Measurements from ENCODE around the gene ST3GAL5.

Gene ST3GAL5

GRCh38 chr2:85791704-85792565, 96.9 kb downstream of the ST3GAL5 start:
- no peak overlapping the region for H3K9ac ChIP-seq (ENCODE audit: low read length)
- no peaks in the 10 kb centered on the region for H3K36me3 ChIP-seq (ENCODE audit: control insufficient read depth, insufficient read depth, low read length)
- H3K27me3 ChIP-seq (ENCODE audit: control insufficient read depth, insufficient read depth, low read length): no peaks in the 10 kb centered on the region
- H3K4me1 ChIP-seq (ENCODE audit: control insufficient read depth, insufficient read depth, low read length): peaks cover 16% of the 10 kb centered on the region
- no peaks in the 10 kb centered on the region for H3K9me3 ChIP-seq (ENCODE audit: control insufficient read depth, low read length)
- H3K4me3 ChIP-seq (ENCODE audit: low read length): no peak overlapping the region

DNA sequence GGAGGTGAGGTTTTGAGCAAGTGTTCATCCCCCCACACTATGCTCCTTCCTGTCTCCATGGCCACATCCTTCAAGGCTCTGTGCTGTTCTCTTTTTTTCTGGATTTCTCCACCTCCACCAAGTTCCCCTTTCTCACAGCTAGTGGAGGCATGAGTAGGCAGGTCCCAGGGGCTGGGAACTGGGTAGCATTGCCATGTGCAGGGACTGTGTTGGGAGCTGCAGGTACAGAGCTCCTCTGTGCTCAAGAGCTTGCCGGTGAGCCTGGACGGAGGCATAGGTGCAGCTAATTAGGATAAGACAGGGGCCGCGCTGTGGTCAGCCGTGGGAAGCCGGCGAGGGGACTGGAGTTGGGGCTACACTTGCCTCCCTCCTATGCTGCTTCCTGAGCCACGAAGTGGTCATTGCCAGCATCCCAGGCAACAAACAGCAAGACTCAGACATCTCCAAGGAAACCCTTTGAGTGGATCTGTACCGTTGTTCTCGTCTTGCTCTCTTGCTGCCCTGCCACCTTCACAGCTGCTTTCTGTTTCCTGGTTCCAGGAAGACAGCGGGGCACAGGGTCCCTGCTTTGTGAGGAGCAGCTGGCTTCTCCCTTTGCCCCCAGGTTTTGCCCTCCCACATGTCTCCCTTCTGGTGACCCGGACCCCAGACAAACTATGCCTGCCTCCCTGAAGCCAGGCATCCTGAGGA, 98.1 kb downstream of the ST3GAL5 start:
- Histone ChIP-seq H3K27me3 (ENCODE audit: control insufficient read depth, insufficient read depth, low read length) (no peaks in the 10 kb centered on the region), H3K4me3 (ENCODE audit: low read length) (no peak overlapping the region), H3K4me1 (ENCODE audit: control insufficient read depth, insufficient read depth, low read length) (peaks cover 16% of the 10 kb centered on the region), H3K9ac (ENCODE audit: low read length) (no peak overlapping the region), H3K36me3 (ENCODE audit: control insufficient read depth, insufficient read depth, low read length) (no peaks in the 10 kb centered on the region), H3K9me3 (ENCODE audit: control insufficient read depth, low read length) (no peaks in the 10 kb centered on the region)

GRCh38 chr2:85790032-85790431, 98.8 kb downstream of the ST3GAL5 start:
- no peak overlapping the region for H3K9ac ChIP-seq (ENCODE audit: low read length)
- H3K4me3 ChIP-seq (ENCODE audit: low read length): no peak overlapping the region
- no peaks in the 10 kb centered on the region for H3K27me3 ChIP-seq (ENCODE audit: control insufficient read depth, insufficient read depth, low read length)
- peaks cover 16% of the 10 kb centered on the region for H3K4me1 ChIP-seq (ENCODE audit: control insufficient read depth, insufficient read depth, low read length)
- H3K9me3 ChIP-seq (ENCODE audit: control insufficient read depth, low read length): no peaks in the 10 kb centered on the region
- no peaks in the 10 kb centered on the region for H3K36me3 ChIP-seq (ENCODE audit: control insufficient read depth, insufficient read depth, low read length)

- peaks cover 14% of the 10 kb centered on the region for H3K4me1 ChIP-seq (ENCODE audit: control insufficient read depth, insufficient read depth, low read length)
Observed at GRCh38 chr2:85789271-85789670, 99.5 kb downstream of the ST3GAL5 start.

DNA sequence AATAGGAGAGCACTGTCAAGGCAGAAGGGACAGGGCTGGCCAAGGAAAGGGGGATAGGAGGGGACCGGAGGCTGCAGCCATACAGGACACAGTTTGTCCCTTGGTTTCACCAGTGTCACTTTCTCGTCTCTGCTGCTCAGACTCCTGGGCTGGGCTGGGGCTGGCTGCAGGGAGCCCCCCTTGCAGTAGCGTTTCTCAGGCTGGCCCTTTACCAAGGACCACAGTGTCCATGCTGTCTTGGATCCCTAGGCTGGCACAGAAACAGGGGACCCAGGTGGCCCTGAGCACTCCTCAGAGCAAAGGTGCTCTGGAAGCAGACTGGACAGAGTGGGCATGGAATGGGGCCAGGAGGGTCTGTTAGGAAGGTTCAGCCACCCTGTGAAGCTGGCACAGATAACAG, 100.2 kb downstream of the ST3GAL5 start:
- H3K9me3 ChIP-seq (ENCODE audit: control insufficient read depth, low read length): no peaks in the 10 kb centered on the region
- H3K9ac ChIP-seq (ENCODE audit: low read length): no peak overlapping the region
- H3K36me3 ChIP-seq (ENCODE audit: control insufficient read depth, insufficient read depth, low read length): no peaks in the 10 kb centered on the region
- H3K4me3 ChIP-seq (ENCODE audit: low read length): no peak overlapping the region
- H3K4me1 ChIP-seq (ENCODE audit: control insufficient read depth, insufficient read depth, low read length): peaks cover 7% of the 10 kb centered on the region
- no peaks in the 10 kb centered on the region for H3K27me3 ChIP-seq (ENCODE audit: control insufficient read depth, insufficient read depth, low read length)

More at GRCh38 chr2:85789271-85789670, 99.5 kb downstream of the ST3GAL5 start:
- no peaks in the 10 kb centered on the region for H3K27me3 ChIP-seq (ENCODE audit: control insufficient read depth, insufficient read depth, low read length)
- H3K9me3 ChIP-seq (ENCODE audit: control insufficient read depth, low read length): no peaks in the 10 kb centered on the region
- H3K36me3 ChIP-seq (ENCODE audit: control insufficient read depth, insufficient read depth, low read length): no peaks in the 10 kb centered on the region
- H3K4me3 ChIP-seq (ENCODE audit: low read length): no peak overlapping the region
- no peak overlapping the region for H3K9ac ChIP-seq (ENCODE audit: low read length)

DNA sequence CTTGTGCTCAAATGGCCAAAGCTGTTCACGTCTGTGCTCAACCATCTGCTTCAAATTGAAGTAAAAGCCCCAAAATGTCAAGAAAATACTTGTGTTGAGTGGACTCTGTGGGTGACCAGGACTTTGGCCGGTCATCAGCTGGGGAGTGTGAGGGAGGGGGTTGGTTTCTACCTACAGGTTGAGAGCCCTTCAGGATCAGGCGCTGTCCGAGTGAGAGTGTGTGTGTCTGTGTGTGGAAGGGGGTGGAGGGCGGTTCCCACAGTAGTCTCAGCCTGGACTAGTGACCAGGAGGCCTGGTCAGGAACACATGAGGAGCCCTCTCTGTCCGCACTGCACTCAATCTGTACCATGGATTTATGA, 100.8 kb downstream of the ST3GAL5 start:
- peaks cover 3% of the 10 kb centered on the region for H3K4me1 ChIP-seq (ENCODE audit: control insufficient read depth, insufficient read depth, low read length)
- no peaks in the 10 kb centered on the region for H3K36me3 ChIP-seq (ENCODE audit: control insufficient read depth, insufficient read depth, low read length)
- no peaks in the 10 kb centered on the region for H3K9me3 ChIP-seq (ENCODE audit: control insufficient read depth, low read length)
- no peaks in the 10 kb centered on the region for H3K27me3 ChIP-seq (ENCODE audit: control insufficient read depth, insufficient read depth, low read length)
- no peak overlapping the region for H3K9ac ChIP-seq (ENCODE audit: low read length)
- H3K4me3 ChIP-seq (ENCODE audit: low read length): no peak overlapping the region

GRCh38 chr2:85787282-85787980, 101.4 kb downstream of the ST3GAL5 start:
- no peak overlapping the region for H3K4me3 ChIP-seq (ENCODE audit: low read length)
- H3K27me3 ChIP-seq (ENCODE audit: control insufficient read depth, insufficient read depth, low read length): no peaks in the 10 kb centered on the region
- H3K4me1 ChIP-seq (ENCODE audit: control insufficient read depth, insufficient read depth, low read length): no peaks in the 10 kb centered on the region
- H3K9me3 ChIP-seq (ENCODE audit: control insufficient read depth, low read length): no peaks in the 10 kb centered on the region
- no peak overlapping the region for H3K9ac ChIP-seq (ENCODE audit: low read length)
- H3K36me3 ChIP-seq (ENCODE audit: control insufficient read depth, insufficient read depth, low read length): no peaks in the 10 kb centered on the region

Measured in mucosa of stomach (tissue), 1 donor.